Subcutaneous abdominal adipose tissue (tissue), 5 donors: ENCODE data around the gene TEX36.

ENCODE experiments used
- H3K27ac ChIP-seq: one replicate; pipeline ENCODE4 v1.7.0; 2013; ENCODE audit warnings: low read depth, mild to moderate bottlenecking, inconsistent platforms, low read length, moderate library complexity
- H3K27me3 ChIP-seq, 5 donors: one replicate each; pipeline ENCODE4 v1.7.0; 2013; ENCODE audit warnings: low read length in 5 of 5, inconsistent platforms in 1 of 5; ENCODE audit not compliant: control insufficient read depth in 5 of 5, insufficient read depth in 4 of 5
- H3K36me3 ChIP-seq, 5 donors: one replicate each; pipeline ENCODE4 v1.7.0; 2013; ENCODE audit warnings: low read length in 5 of 5; ENCODE audit not compliant: control insufficient read depth in 5 of 5, insufficient read depth in 5 of 5
- H3K4me1 ChIP-seq, 5 donors: one replicate each; pipeline ENCODE4 v1.7.0; 2013; ENCODE audit warnings: low read length in 5 of 5, mild to moderate bottlenecking in 3 of 5, moderate library complexity in 1 of 5; ENCODE audit not compliant: control insufficient read depth in 5 of 5, insufficient read depth in 5 of 5
- H3K4me3 ChIP-seq, 5 donors: one replicate each; pipeline ENCODE4 v1.7.0; 2013; ENCODE audit warnings: low read length in 5 of 5, low read depth in 1 of 5
- H3K9ac ChIP-seq, 5 donors: one replicate each; pipeline ENCODE4 v1.7.0; 2013; ENCODE audit warnings: low read length in 5 of 5, mild to moderate bottlenecking in 4 of 5, moderate library complexity in 3 of 5
- H3K9me3 ChIP-seq, 5 donors: one replicate each; pipeline ENCODE4 v1.7.0; 2013; ENCODE audit warnings: low read length in 5 of 5; ENCODE audit not compliant: control insufficient read depth in 5 of 5
- donor health status: healthy.
- donor health status: healthy.
- donor health status: healthy.
- donor health status: healthy.
- donor health status: healthy.

The TEX36 gene

GRCh38 chr10:125638555-125638954, 44.4 kb downstream of the TEX36 start:
- no peaks in the 10 kb centered on the region for H3K9me3 ChIP-seq
- no peaks in the 10 kb centered on the region for H3K4me1 ChIP-seq
- no peak overlapping the region for H3K27ac ChIP-seq
- no peaks in the 10 kb centered on the region for H3K27me3 ChIP-seq
- no peaks in the 10 kb centered on the region for H3K36me3 ChIP-seq
- no peak overlapping the region for H3K4me3 ChIP-seq
- H3K9ac ChIP-seq, result no peak overlapping the region

- Histone ChIP-seq H3K4me1 (no peaks in the 10 kb centered on the region), H3K36me3 (no peaks in the 10 kb centered on the region), H3K9ac (no peak overlapping the region), H3K9me3 (no peaks in the 10 kb centered on the region), H3K27ac (no peak overlapping the region), H3K27me3 (no peaks in the 10 kb centered on the region), H3K4me3 (no peak overlapping the region)
Observed at GRCh38 chr10:125637496-125637895, 45.5 kb downstream of the TEX36 start.

GRCh38 chr10:125634606-125635005, 48.4 kb downstream of the TEX36 start:
- no peak overlapping the region for H3K4me3 ChIP-seq
- H3K36me3 ChIP-seq, result no peaks in the 10 kb centered on the region
- H3K4me1 ChIP-seq, result no peaks in the 10 kb centered on the region
- no peak overlapping the region for H3K27ac ChIP-seq
- H3K27me3 ChIP-seq, result no peaks in the 10 kb centered on the region
- H3K9ac ChIP-seq, result no peak overlapping the region
- H3K9me3 ChIP-seq, result no peaks in the 10 kb centered on the region

- Histone ChIP-seq H3K27ac (no peak overlapping the region), H3K4me3 (peak overlapping the region in 2 of 5 donors; percentile 34 to 42), H3K27me3 (no peaks in the 10 kb centered on the region), H3K4me1 (no peaks in the 10 kb centered on the region), H3K9me3 (no peaks in the 10 kb centered on the region), H3K9ac (no peak overlapping the region), H3K36me3 (no peaks in the 10 kb centered on the region)
Observed at GRCh38 chr10:125633517-125633999, 49.4 kb downstream of the TEX36 start.

- H3K36me3 ChIP-seq, result no peaks in the 10 kb centered on the region
- H3K4me1 ChIP-seq, result no peaks in the 10 kb centered on the region
- no peak overlapping the region for H3K27ac ChIP-seq
- no peak overlapping the region for H3K9ac ChIP-seq
- no peaks in the 10 kb centered on the region for H3K9me3 ChIP-seq
- H3K27me3 ChIP-seq, result no peaks in the 10 kb centered on the region
- H3K4me3 ChIP-seq, result no peak overlapping the region
Observed at GRCh38 chr10:125631806-125632205, 51.2 kb downstream of the TEX36 start.

- Histone ChIP-seq H3K36me3 (no peaks in the 10 kb centered on the region), H3K4me3 (no peak overlapping the region), H3K27me3 (no peaks in the 10 kb centered on the region), H3K4me1 (no peaks in the 10 kb centered on the region), H3K9me3 (no peaks in the 10 kb centered on the region), H3K9ac (no peak overlapping the region), H3K27ac (no peak overlapping the region)
Observed at GRCh38 chr10:125629758-125630376, 53.1 kb downstream of the TEX36 start.

GRCh38 chr10:125628104-125629049, 54.6 kb downstream of the TEX36 start:
- Histone ChIP-seq H3K27ac (no peak overlapping the region), H3K27me3 (no peaks in the 10 kb centered on the region), H3K4me3 (no peak overlapping the region), H3K4me1 (no peaks in the 10 kb centered on the region), H3K36me3 (no peaks in the 10 kb centered on the region), H3K9me3 (no peaks in the 10 kb centered on the region), H3K9ac (no peak overlapping the region)

GRCh38 chr10:125627646-125628045, 55.3 kb downstream of the TEX36 start:
- Histone ChIP-seq H3K36me3 (no peaks in the 10 kb centered on the region), H3K27ac (no peak overlapping the region), H3K4me1 (no peaks in the 10 kb centered on the region), H3K9ac (no peak overlapping the region), H3K4me3 (no peak overlapping the region), H3K9me3 (no peaks in the 10 kb centered on the region), H3K27me3 (peaks cover 0 to 3% (median 0%) of the 10 kb centered on the region in 5 donors)

GRCh38 chr10:125626671-125627070, 56.3 kb downstream of the TEX36 start:
- Histone ChIP-seq H3K27me3 (peaks cover 0 to 5% (median 0%) of the 10 kb centered on the region in 5 donors), H3K27ac (no peak overlapping the region), H3K4me3 (no peak overlapping the region), H3K4me1 (no peaks in the 10 kb centered on the region), H3K9ac (no peak overlapping the region), H3K9me3 (no peaks in the 10 kb centered on the region), H3K36me3 (no peaks in the 10 kb centered on the region)

- Histone ChIP-seq H3K9me3 (no peaks in the 10 kb centered on the region), H3K4me1 (no peaks in the 10 kb centered on the region), H3K4me3 (no peak overlapping the region), H3K27me3 (peaks cover 0 to 5% (median 0%) of the 10 kb centered on the region in 5 donors), H3K36me3 (no peaks in the 10 kb centered on the region), H3K27ac (no peak overlapping the region), H3K9ac (no peak overlapping the region)
Observed at GRCh38 chr10:125625586-125625985, 57.4 kb downstream of the TEX36 start.
